ENCODE measurements around the gene WFDC13. TPM values are rescaled to one million over a fixed set of nuclear protein-coding genes. Genes with fewer than 3 reads are reported as not detected.
A peak's percentile ranks its signal among the peaks of the same experiment; 100 is the strongest.
"Not testable (repeated sequence)": the region's sequence is repeated elsewhere in the genome, so short reads cannot be mapped to it uniquely, and the experiment has no call there.

WFDC13 gene
- not detected for total RNA-seq

DNA sequence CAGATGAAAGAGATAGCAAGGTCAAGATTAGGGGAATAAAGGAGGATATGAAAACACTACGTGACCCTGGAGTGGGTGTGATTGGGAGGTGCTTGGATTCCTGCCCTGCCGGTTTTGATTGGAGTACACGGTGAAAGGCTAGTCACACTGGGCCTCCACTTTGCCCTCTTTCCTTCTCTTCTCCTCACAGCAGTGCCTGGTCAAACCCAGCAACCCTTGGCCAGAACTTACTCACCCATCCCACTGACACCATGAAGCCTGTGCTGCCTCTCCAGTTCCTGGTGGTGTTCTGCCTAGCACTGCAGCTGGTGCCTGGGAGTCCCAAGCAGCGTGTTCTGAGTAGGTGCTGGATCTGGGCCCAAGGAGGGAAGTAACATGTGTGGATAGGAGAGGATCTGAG, at the start of gene WFDC13:
TSS of gene WFDC13 (plus strand) at position 166 of the 400 bp plus-strand sequence. CDS start at position 252, 86 bp downstream.
- no peak within 1 kb of the TSS for H3K4me3 ChIP-seq (replicated peaks in 1 of 3)
- no peaks in the 10 kb centered on the region for H3K36me3 ChIP-seq
- H3K4me1 ChIP-seq = no peaks in the 10 kb centered on the region
- TF ChIP-seq CTCF (IDR thresholded peaks at IDR 0.05) = no peak
- TF ChIP-seq POLR2A (IDR thresholded peaks at IDR 0.05) = no peak
- 64 to 66% methylated on average over 4 of the region's 4 CpGs for whole genome bisulfite sequencing, 2 donors
- intact Hi-C loops (cut with DNase I) = no loop called here
- no peaks in the 10 kb centered on the region for H3K9me3 ChIP-seq
- H3K27ac ChIP-seq = no peak within 1 kb of the TSS
- DNase-seq = no peak
- no peaks in the 10 kb centered on the region for H3K27me3 ChIP-seq

GRCh38 chr20:45657038-45657437, 44.8 kb upstream of the WFDC13 start:
- DNase-seq; intact Hi-C loops (cut with DNase I); H3K36me3 ChIP-seq; H3K9me3 ChIP-seq; H3K27me3 ChIP-seq; H3K4me3 ChIP-seq (replicated peaks in 1 of 3); H3K27ac ChIP-seq; H3K4me1 ChIP-seq: not testable (repeated sequence)
- 71 to 86% methylated on average over 2 to 3 of the region's 3 CpGs for WGBS, 2 donors

DNA sequence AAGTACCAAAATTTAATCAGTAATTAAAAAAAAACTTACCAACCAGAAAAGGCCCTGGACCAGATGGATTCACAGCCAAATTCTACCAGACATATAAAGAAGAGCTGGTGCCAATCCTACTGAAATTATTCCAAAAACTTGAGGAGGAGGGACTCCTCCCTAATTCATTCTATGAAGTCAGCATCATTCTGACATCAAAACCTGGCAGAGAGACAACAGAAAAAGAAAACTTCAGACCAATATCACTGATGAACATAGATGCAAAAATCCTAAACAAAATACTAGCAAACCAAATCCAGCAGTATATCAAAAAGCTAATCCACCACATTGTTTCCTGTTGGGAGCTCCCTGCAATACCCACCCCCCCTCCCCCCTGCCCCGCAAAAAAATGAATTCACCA, 31.7 kb upstream of the WFDC13 start, which contains the start of gene WFDC11:
TSS of gene WFDC11 (minus strand) at position 101 of the 400 bp plus-strand sequence. CDS start 19,639 bp downstream, outside the sequence.
- intact Hi-C loops (cut with DNase I) = no loop called here
- DNase-seq = no peak
- 73 to 93% methylated on average over 1 of the region's 1 CpG for WGBS, 2 donors
- Histone ChIP-seq H3K27ac (no peak within 1 kb of the TSS), H3K9me3 (no peaks in the 10 kb centered on the region), H3K27me3 (no peaks in the 10 kb centered on the region), H3K36me3 (no peaks in the 10 kb centered on the region), H3K4me3 (replicated peaks in 1 of 3) (no peak within 1 kb of the TSS), H3K4me1 (no peaks in the 10 kb centered on the region)
- no peak for TF ChIP-seq POLR2A (IDR thresholded peaks at IDR 0.05)
- TF ChIP-seq CTCF (IDR thresholded peaks at IDR 0.05) = no peak

- Histone ChIP-seq H3K36me3 (no peaks in the 10 kb centered on the region), H3K4me3 (replicated peaks in 1 of 3) (no peak overlapping the region), H3K4me1 (no peaks in the 10 kb centered on the region), H3K9me3 (no peaks in the 10 kb centered on the region), H3K27ac (no peak overlapping the region), H3K27me3 (no peaks in the 10 kb centered on the region)
- no peak for TF ChIP-seq CTCF (IDR thresholded peaks at IDR 0.05)
- TF ChIP-seq POLR2A (IDR thresholded peaks at IDR 0.05) = no peak
- intact Hi-C loops (cut with DNase I) = no loop called here
- no peak for DNase-seq
Observed at GRCh38 chr20:45672765-45673164, 29.1 kb upstream of the WFDC13 start.

DNA sequence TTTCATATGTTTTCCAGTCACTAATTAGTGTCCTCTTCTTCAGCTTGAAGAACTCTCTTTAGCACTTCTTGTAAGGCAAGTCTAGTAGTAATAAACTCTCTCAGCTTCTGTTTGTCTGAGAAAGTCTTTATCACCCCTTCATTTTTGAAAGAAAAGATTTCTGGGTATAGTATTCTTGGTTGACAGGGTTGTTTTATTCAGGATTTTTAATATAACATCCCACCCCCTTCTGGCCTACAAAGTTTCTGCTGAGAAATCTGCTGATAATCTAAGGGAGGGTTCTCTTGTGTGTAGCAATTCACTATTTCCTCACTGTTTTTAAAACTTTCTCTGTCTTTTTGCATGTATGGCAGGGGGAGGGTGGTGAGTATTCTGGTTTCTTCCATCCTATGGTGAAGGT, 22.2 kb upstream of the WFDC13 start:
- no peak for DNase-seq
- TF ChIP-seq POLR2A (IDR thresholded peaks at IDR 0.05) (no peak), CTCF (IDR thresholded peaks at IDR 0.05) (no peak)
- no peaks in the 10 kb centered on the region for H3K9me3 ChIP-seq

GRCh38 chr20:45685896-45686295, 15.9 kb upstream of the WFDC13 start:
- no peaks in the 10 kb centered on the region for H3K36me3 ChIP-seq
- intact Hi-C loops (cut with DNase I) = no loop called here
- no peaks in the 10 kb centered on the region for H3K9me3 ChIP-seq
- H3K4me1 ChIP-seq = no peaks in the 10 kb centered on the region
- DNase-seq = no peak
- no peak overlapping the region for H3K27ac ChIP-seq
- no peak for TF ChIP-seq POLR2A (IDR thresholded peaks at IDR 0.05)
- TF ChIP-seq CTCF (IDR thresholded peaks at IDR 0.05) = peak in 1 of 6 experiments; percentile 12
- WGBS, 2 donors = 56 to 73% methylated on average over 3 of the region's 3 CpGs
- H3K27me3 ChIP-seq = no peaks in the 10 kb centered on the region
- no peak overlapping the region for H3K4me3 ChIP-seq (replicated peaks in 1 of 3)

More for the DNA sequence above, 22.2 kb upstream of the WFDC13 start:
- no peak overlapping the region for H3K27ac ChIP-seq
- no peaks in the 10 kb centered on the region for H3K36me3 ChIP-seq
- intact Hi-C loops (cut with DNase I) = no loop called here
- no peaks in the 10 kb centered on the region for H3K4me1 ChIP-seq
- no peaks in the 10 kb centered on the region for H3K27me3 ChIP-seq
- H3K4me3 ChIP-seq (replicated peaks in 1 of 3) = no peak overlapping the region

GRCh38 chr20:45693346-45693745, 8.5 kb upstream of the WFDC13 start:
- H3K27ac ChIP-seq; H3K9me3 ChIP-seq; intact Hi-C loops (cut with DNase I); H3K36me3 ChIP-seq; H3K4me3 ChIP-seq (replicated peaks in 1 of 3); H3K27me3 ChIP-seq; H3K4me1 ChIP-seq; DNase-seq: not testable (repeated sequence)
- 87 to 88% methylated on average over 7 to 12 of the region's 12 CpGs for WGBS, 2 donors
